Daoy (cell line): ENCODE data around the gene SDK1. TPM values are rescaled to one million over a fixed set of nuclear protein-coding genes. Genes with fewer than 3 reads are reported as not detected.
A peak's percentile ranks its signal among the peaks of the same experiment; 100 is the strongest.
"Not testable (repeated sequence)": the region's sequence is repeated elsewhere in the genome, so short reads cannot be mapped to it uniquely, and the experiment has no call there.

Source experiments
- DNase-seq: peaks from one replicate; pipeline ENCODE4 v3.0.0-alpha.2; 2015; ENCODE audit warnings: low read depth
- total RNA-seq: library from RNA; depleted of rRNA; stranded (reverse); fragments of >200 nt; shearing (Covaris generic); gene quantifications from 2 replicates; pipeline ENCODE4 v1.2.3, GENCODE V29; 2014

Gene SDK1
- total RNA-seq, 1 experiment from 2014 or later, result 4.2 TPM

- DNase-seq, result not testable (repeated sequence)
These were observed 916.1 kb downstream of the SDK1 start for GRCh38 chr7:4217126-4217660.

DNA sequence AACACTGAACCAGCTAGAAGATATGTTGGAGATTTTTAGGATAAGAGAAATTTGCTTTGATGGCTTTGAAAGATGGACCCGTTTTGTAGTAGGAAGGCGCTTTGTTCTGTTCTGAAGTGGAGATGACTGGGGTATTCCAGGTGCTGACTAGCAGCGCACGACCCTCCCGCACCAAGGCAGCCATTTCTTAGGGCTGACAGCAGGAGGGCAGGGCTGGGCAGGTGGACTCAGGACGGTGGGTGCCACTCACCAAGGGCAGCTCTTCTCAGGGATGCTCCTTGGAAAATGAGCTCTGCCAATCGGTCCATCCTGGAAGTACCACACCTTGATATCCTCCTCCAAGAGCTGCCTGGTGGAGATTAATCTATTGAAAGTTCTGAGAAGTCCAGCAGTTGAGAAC lies 917.4 kb downstream of the SDK1 start:
- DNase-seq, result no peak

GRCh38 chr7:4220011-4220410 lies 919.0 kb downstream of the SDK1 start:
- DNase-seq, result no peak

- DNase-seq, result no peak
These were observed 920.0 kb downstream of the SDK1 start for GRCh38 chr7:4221043-4221442.

- DNase-seq, result no peak
These were observed 921.6 kb downstream of the SDK1 start for GRCh38 chr7:4222676-4223075.

DNA sequence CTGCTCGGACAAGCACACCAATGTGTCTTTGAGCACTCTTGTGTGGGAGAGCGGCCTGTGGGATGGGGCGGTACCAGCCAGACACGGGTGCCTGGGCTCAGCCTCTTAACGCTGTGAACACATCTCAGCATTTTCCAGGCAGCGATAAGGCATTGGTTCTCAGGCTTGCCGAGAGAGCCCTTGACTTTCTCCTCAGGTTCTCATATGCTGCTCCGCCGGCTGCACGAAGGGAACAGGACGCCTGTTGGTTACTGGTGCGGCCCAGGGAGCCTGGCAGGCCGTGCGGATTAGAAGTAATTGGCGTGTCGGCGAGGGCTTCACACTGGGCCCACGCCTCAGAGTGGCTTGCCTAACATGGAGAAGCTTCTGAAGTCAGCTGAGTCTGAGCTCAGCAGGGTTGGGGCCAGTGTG lies 924.3 kb downstream of the SDK1 start:
- DNase-seq, result no peak

DNA sequence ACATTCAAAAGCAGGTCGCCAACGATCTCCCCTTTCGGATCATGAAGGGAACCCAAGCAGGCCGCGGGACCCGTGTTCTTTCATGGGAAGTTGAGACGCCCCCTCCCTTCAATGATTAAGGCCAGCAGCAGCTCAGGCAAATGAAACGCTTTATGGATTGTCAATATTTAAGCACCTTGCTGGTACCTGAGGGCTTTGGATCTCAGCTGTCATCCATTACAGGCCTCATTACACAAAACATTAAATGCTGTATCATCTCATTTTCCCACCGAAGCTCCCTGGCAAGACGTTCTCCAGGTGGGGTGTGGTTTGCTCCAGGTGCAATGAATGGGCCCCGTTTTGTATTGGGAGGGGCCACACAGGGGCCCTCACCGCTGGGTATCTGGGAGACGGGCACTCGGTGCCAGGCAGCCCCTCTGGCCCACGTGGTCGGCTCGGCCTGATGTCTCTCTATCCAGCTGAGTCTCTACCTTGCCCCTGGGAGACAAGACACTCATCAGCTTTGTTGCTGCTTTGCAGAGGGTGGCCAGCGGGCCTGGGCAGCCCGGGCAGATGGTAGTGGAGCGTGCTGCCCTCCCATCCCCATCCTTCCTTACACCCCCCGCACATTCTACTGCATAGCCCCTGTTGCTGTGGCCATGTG lies 925.0 kb downstream of the SDK1 start:
- DNase-seq, result no peak

GRCh38 chr7:4226524-4226882 lies 925.5 kb downstream of the SDK1 start:
- DNase-seq, result peak; percentile 33

GRCh38 chr7:4227105-4228010 lies 926.3 kb downstream of the SDK1 start:
- peak; percentile 32 for DNase-seq

- DNase-seq, result no peak
These were observed 929.3 kb downstream of the SDK1 start for GRCh38 chr7:4230352-4230751.

GRCh38 chr7:4233146-4233545 lies 932.1 kb downstream of the SDK1 start:
- DNase-seq, result no peak

- DNase-seq, result no peak
These were observed 932.8 kb downstream of the SDK1 start for GRCh38 chr7:4233621-4234497.

DNA sequence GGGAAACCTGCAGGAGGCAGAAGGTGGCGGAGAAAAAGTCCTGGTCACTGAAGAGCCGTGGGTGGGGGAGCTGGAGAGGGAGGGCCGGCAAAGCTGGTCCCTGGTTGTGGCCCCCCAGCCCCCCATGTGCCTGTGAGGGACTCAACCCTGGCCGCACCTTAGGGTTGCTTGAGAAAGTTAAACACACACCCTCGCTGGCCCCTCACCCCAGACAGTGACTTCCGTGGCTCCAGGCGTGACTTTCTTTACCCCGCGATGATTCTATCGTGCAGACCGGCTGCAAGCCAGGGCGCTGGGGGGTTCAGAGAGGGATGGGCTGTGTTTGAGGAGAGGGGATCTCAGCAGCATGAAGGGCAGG lies 933.4 kb downstream of the SDK1 start:
- DNase-seq, result no peak

DNA sequence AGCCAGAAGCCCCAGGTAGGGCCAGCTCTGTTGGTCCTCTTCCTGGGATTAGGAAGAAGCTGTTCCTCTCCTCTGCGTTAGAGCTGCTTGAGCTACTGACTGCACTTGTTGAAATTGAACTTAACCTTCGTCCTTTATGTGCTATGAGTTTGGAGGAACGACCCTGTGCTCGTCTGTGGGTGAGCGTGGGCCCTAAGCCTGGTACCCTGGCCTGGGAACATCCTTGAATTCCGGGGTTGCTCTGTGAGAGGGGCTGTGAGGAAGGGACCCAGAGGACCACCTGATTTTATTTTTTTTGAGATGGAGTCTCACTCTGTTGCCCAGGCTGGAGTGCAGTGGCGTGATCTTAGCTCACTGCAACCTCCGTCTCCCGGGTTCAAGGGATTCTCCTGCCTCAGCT lies 933.8 kb downstream of the SDK1 start:
- no peak for DNase-seq

DNA sequence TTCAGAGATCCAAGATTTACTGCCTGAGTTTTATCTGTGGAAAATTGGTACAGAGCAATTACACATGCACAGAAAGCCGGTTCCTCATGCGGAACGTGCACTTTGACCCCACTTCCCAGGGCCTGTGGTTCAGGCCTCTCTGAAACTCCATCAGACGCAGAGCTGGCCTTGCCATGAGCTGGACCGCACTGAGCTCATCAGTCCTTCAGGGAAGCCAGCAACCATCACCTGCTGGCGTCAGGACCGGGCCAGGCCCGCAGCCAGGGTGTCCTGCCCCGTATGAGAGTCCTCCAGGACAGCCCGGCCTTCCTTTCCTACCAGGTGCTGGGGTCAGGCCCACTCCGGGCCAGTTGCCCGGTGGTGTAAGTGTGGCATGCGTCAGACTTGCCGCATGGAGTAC lies 934.5 kb downstream of the SDK1 start:
- no peak for DNase-seq

DNA sequence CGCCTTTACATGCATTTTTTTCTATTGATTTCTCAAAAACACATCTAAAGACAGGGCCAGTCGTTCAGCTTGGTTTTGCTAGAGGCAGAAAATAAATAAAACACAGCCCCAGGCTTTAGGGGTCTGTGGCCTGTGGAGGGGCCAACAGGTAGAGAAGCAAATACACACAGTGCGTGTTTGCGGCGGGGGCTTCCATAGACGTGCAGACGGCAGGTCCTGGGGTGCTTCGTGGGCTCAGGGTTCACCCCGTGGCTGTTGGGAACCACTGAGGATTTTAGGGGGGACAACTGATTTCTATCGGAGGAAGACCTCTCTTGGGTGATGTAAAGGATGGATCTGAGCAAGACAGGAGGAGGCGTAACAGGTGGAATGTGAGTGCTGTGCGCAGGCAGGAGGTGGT lies 935.3 kb downstream of the SDK1 start:
- no peak for DNase-seq

GRCh38 chr7:4236873-4237272 lies 935.8 kb downstream of the SDK1 start:
- not testable (repeated sequence) for DNase-seq

DNA sequence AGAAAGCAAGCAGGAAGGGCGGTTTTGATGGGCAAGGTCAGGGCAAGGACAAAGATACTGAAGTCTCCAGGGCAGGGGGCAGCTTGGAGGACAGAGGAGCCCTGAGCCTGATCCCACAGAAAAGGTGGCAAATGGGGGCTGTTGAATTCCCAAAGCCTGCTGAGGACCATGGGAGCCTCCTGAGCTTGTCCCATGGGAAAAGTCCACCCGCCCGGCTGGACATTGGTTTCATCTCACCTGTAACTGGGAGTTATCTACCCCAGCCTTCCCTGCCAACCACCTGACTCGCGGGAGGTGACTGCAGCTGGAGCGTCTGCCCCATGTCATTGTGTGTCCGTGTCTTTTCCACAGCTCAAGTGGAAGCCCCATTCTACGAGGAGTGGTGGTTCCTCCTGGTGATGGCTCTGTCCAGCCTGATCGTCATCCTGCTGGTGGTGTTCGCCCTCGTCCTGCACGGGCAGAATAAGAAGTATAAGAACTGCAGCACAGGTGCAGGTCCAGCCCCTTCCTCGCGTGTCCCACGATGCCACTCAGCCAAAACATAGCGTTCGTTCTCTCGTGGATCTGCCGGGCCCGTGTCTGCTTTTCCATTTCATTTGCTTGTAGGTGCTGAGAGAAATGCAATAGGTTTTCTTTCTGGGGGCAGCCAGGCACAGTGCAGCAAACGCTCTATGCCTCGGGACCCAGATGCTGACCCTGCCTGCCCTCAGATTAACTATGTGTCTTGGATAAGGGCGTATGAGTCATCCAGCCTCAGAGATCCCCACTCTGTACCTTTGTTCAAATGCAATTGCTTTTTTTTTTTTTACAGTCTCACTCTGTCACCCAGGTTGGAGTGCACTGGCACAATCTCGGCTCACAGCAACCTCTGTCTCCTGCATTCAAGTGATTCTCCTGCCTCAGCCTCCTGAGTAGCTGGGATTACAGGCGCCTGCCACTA lies 936.5 kb downstream of the SDK1 start:
- DNase-seq, result no peak

DNA sequence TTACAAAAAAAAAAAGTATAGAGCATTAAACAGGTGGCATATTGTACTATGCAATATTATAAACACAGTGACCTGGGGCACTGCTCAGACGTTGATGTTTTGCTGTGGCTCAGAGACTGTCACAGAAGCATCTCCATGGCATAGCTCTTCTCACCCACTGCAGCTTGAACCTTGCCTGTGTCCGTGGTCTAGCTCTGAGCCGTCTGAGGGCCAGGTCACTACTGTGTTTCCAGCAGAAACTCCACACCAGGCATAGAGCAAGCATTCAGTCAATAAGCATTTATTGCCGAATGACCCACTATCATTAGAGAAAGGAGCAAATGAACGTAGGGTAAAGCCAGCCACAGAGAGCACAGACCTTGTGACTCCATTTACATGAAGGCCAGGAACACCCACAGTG lies 937.8 kb downstream of the SDK1 start:
- DNase-seq, result no peak

DNA sequence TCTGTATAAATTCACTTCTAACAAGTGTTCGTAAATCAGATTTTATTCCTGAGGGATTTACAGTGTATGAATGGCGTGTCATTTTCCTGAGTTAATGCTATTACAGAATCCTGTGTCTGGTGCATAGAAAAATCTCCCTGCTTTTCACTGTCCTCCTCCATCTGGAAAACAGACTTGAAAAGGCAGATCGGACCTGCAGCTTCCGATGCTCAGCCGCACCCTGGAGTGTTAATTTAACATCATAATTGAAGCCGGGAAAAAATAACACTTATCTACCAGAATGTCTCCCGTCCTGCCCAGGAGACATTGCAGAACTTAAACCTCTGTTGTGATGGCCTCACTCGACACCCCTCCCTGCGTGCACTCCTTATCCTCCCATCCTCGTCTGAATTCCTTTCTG lies 939.0 kb downstream of the SDK1 start:
- DNase-seq, result no peak
